ENCODE measurements around the gene MOB3A.

DNA sequence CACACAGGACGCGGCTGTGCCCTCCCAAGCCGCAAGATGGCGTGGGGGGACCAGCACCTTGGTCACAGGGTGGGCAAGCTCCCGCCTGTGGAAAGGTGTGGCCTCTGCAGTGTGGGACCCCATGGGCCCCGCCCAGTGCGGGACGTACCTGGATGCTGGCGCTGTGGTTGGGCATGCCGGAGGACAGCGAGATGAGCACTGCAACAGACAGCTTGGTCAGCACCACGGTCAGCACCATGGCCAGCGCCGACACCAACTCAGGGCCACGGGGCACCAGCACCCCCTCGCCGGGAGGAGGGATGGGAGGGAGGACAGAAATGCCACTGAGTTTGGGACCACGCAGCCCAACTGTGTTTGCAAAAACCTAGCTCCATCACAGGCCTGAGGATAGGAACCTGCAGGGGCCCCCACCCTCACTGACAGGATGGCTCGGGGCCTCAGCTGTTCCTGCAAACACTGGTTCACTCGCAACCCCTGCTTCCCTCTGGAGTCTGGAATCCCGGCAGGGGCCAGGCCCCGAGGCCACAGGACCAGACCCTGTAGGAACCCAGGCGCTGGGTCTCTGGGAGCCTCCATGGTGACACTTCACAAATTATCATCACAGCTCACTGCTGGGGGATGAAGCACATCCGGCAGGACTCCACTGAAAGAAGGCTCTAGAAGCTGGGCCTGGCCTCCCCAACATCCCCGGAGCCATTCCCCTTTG lies 27.7 kb upstream of the MOB3A start:
- TF ChIP-seq ZNF70 (CRISPR knock-in tag; IDR thresholded peaks at IDR 0.05), result no peak
- TF ChIP-seq CSDC2 (CRISPR knock-in tag; IDR thresholded peaks at IDR 0.05), result no peak
- TF ChIP-seq TOX (CRISPR knock-in tag; IDR thresholded peaks at IDR 0.05; ENCODE audit: borderline replicate concordance), result no peak
- TF ChIP-seq ZFP30 (CRISPR knock-in tag; IDR thresholded peaks at IDR 0.05), result no peak
- TF ChIP-seq, protein P1, sequence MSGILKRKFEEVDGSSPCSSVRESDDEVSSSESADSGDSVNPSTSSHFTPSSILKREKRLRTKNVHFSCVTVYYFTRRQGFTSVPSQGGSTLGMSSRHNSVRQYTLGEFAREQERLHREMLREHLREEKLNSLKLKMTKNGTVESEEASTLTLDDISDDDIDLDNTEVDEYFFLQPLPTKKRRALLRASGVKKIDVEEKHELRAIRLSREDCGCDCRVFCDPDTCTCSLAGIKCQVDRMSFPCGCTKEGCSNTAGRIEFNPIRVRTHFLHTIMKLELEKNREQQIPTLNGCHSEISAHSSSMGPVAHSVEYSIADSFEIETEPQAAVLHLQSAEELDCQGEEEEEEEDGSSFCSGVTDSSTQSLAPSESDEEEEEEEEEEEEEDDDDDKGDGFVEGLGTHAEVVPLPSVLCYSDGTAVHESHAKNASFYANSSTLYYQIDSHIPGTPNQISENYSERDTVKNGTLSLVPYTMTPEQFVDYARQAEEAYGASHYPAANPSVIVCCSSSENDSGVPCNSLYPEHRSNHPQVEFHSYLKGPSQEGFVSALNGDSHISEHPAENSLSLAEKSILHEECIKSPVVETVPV (CRISPR knock-in tag; IDR thresholded peaks at IDR 0.05), result no peak
- no peak for TF ChIP-seq PPARA (CRISPR knock-in tag; IDR thresholded peaks at IDR 0.05; ENCODE audit: borderline replicate concordance)
- TF ChIP-seq, protein P2, sequence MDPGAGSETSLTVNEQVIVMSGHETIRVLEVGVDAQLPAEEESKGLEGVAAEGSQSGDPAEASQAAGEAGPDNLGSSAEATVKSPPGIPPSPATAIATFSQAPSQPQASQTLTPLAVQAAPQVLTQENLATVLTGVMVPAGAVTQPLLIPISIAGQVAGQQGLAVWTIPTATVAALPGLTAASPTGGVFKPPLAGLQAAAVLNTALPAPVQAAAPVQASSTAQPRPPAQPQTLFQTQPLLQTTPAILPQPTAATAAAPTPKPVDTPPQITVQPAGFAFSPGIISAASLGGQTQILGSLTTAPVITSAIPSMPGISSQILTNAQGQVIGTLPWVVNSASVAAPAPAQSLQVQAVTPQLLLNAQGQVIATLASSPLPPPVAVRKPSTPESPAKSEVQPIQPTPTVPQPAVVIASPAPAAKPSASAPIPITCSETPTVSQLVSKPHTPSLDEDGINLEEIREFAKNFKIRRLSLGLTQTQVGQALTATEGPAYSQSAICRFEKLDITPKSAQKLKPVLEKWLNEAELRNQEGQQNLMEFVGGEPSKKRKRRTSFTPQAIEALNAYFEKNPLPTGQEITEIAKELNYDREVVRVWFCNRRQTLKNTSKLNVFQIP (CRISPR knock-in tag; IDR thresholded peaks at IDR 0.05; ENCODE audit: borderline replicate concordance, low read depth), result no peak
- TF ChIP-seq ZNF8 (CRISPR knock-in tag; IDR thresholded peaks at IDR 0.05), result no peak
- TF ChIP-seq, protein P3, sequence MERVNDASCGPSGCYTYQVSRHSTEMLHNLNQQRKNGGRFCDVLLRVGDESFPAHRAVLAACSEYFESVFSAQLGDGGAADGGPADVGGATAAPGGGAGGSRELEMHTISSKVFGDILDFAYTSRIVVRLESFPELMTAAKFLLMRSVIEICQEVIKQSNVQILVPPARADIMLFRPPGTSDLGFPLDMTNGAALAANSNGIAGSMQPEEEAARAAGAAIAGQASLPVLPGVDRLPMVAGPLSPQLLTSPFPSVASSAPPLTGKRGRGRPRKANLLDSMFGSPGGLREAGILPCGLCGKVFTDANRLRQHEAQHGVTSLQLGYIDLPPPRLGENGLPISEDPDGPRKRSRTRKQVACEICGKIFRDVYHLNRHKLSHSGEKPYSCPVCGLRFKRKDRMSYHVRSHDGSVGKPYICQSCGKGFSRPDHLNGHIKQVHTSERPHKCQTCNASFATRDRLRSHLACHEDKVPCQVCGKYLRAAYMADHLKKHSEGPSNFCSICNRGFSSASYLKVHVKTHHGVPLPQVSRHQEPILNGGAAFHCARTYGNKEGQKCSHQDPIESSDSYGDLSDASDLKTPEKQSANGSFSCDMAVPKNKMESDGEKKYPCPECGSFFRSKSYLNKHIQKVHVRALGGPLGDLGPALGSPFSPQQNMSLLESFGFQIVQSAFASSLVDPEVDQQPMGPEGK (CRISPR knock-in tag; IDR thresholded peaks at IDR 0.05; ENCODE audit: borderline replicate concordance), result no peak
- TF ChIP-seq, protein P4, sequence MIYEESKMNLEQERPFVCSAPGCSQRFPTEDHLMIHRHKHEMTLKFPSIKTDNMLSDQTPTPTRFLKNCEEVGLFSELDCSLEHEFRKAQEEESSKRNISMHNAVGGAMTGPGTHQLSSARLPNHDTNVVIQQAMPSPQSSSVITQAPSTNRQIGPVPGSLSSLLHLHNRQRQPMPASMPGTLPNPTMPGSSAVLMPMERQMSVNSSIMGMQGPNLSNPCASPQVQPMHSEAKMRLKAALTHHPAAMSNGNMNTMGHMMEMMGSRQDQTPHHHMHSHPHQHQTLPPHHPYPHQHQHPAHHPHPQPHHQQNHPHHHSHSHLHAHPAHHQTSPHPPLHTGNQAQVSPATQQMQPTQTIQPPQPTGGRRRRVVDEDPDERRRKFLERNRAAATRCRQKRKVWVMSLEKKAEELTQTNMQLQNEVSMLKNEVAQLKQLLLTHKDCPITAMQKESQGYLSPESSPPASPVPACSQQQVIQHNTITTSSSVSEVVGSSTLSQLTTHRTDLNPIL (CRISPR knock-in tag; IDR thresholded peaks at IDR 0.05; ENCODE audit: low read depth), result no peak

Data from SK-N-SH treated with all-trans-retinoic acid at 6 μM for 48 hours (cell line).